HG02970 (cell line): ENCODE data around the gene TRIM60.
"Not testable (repeated sequence)": the region's sequence is repeated elsewhere in the genome, so short reads cannot be mapped to it uniquely, and the experiment has no call there.

ENCODE experiments used
- ATAC-seq: cut with Tn5 transposase; IDR thresholded peaks from one replicate; pipeline ENCODE4 v1.9.1; 2021; ENCODE audit warnings: mild to moderate bottlenecking, moderate library complexity, moderate number of reproducible peaks; ENCODE audit not compliant: unreplicated experiment, low FRiP score

Gene TRIM60

DNA sequence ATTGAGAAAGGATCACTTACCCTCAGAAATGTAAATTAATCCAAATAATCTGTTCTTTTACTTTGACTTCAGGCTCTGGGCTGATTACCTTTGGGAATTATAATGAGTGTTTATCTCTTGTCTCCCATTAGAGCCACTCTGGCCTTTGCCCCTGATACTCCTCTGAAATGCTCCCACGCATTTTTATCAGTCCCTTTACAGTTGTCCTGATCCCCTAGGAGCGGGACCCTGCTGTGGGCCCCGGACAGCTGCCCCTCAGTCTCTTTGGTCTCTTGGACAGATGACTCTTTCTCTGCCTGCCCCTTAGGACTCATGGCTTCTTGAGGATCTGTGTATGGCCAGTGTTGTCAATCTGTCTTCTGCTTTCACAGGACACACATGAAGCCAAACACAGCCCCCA lies 20.8 kb downstream of the TRIM60 start:
- no peak for ATAC-seq

DNA sequence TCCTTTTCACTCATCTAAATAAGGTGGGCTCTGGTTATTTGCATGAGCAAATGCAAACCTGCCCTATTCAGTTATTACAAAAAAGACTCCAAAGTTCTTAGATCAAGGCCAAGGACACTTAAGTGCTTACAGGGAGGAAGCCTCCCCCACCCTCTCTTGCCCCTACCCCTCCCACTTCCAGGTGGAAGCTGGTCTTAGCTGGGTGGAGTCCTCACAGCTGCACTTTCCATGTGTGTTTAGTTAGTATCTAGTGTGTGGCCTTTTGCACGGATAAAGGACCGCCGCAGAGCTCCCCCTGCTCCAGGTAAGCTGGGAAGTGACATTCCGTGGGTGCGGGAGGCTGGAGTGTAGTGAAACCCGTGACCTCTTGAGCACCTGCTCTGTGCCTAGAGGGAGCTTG lies 21.8 kb downstream of the TRIM60 start, which contains the start of gene TRIM75:
TRIM75 (plus strand) TSS at position 222 of the 400 bp plus-strand sequence. CDS start 5,282 bp downstream, outside the sequence.
- ATAC-seq, result no peak

DNA sequence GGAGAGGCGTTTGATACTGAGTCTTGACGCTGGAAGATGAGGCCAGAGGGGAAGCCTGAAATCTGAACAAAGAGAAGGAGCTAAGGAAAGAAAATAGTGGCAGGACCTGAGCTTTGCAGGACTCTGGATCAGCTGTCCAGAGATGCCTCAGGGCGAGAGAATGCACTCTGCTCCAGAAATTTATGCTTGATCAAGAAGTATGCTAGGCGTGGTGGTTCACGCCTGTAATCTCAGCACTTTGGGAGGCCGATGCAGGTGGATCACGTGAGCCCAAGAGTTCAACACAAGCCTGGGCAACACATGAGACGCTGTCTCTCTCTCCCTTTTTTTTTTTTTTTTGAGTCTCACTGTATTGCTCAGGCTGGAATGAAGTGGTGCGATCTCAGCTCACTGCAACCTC lies 23.8 kb downstream of the TRIM60 start:
- no peak for ATAC-seq

DNA sequence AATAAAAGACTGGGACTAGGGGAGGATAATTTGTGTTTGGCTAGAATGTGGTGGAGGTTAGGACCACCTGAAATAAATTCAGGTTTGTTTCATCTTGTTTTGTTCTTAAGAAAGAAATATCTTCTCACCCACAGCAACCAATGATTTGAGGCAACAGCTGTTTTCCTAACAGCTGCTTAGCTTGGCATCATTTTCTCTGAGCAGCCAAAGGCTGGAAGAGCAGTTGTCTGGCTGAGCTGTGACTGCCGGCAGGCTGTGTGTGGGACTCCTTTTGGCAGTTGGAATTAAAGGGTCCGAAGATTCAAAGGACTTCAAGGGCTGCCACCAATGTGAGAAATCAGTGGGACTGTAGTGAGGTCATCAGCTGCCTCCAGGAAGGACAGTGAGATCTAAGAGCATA lies 26.9 kb downstream of the TRIM60 start:
- no peak for ATAC-seq

DNA sequence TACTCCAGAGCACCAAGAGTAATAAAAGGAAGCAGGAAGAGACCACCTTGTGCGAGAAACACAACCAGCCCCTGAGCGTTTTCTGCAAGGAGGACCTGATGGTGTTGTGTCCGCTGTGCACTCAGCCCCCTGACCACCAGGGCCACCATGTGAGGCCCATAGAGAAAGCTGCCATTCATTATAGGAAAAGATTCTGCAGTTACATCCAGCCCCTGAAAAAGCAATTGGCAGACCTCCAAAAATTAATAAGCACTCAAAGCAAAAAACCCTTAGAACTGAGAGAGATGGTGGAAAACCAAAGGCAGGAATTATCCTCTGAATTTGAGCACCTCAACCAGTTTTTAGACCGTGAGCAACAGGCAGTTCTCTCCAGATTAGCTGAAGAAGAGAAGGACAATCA lies 27.6 kb downstream of the TRIM60 start:
- ATAC-seq, result no peak

DNA sequence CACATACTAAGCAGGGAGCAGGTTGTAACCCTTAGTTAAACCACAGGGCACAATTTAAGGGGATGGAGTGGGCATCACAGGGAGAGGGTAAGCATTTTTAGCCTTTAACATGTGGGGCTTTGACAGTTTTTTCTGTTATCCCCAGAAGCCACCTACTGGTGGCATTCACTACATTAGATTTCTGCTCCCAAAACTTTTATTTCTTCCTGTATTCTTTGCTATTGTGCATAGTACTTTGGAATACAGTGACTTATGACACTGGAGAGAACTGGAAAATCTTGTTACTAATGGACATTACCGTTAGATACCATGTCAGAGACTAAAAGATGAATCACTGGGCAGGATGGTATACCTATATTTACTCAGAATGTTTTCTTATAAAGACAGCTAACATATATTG lies 29.1 kb downstream of the TRIM60 start:
- ATAC-seq, result no peak

DNA sequence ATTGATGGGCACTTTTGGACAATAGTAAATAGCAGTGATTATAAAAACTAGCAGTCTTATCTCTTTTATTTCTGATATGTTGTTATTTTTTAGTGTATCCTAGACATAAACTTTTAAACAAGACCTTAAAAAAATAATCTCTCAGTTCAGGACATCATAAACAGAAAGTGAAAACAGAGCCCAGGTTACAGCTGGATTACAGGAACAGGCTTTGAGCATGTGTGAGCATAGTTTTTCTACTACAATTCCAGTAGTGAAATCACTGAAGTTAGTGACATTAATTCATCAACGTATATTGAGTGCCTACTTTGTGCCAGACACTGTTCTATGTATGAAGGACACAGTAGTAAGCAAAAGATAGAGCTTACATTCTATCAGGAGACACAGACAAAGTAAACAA lies 38.8 kb downstream of the TRIM60 start:
- no peak for ATAC-seq

DNA sequence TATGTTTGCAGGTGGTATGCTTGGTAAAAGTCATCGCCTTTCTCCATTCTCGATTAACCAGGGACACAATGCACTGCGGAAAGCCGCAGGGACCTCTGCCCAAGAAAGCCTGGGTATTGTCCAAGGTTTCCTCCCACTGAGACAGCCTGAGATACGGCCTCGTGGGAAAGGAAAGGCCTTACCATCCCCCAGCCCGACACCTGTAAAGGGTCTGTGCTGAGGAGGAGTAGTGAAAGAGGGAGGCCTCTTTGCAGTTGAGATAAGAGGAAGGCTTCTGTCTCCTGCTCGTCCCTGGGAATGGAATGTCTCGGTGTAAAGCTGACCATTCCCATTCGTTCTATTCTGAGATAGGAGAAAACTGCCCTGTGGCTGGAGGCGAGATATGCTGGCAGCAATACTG lies 41.5 kb downstream of the TRIM60 start:
- ATAC-seq, result not testable (repeated sequence)

DNA sequence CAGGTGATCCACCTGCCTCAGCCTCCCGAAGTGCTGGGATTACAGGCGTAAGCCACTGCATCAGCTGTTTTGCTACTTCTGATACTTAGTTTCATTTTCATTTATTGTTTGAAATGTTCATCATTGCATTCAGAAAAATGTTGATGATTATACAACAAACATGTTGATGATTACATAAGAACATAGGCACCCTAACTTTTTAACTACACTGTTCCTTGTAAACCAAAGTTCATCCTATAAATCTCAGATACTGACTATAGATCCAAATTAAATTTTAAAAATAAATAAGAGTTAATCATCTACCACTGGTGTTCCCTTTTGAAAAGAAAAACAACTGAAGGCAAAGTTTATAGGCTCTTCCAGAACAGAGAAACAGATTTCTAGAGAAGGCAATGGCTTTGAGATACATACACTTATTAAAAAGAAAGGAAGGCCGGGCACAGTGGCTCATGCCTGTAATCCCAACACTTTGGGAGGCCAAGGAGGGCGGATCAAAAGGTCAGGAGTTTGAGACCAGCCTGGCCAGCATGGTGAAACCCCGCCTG lies 45.3 kb downstream of the TRIM60 start:
- no peak for ATAC-seq

DNA sequence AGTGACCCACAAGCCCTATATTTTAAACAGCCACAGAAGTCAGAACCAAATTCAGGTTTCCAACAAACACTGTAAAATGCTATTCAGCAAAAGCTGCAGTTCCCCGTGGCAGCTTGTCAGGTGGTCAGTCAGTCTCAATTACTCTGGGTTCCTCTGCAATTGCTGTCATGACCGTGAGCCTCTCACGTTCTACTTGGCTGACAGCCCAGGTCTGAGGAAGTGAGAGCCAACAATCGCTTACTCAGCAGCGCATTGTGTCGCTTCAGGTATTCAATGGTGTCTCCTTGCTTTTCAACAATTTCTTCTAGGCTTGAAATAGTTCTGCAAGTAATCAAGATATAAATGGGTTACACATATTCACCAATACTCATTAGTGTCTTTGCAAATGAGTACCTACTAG lies 47.7 kb downstream of the TRIM60 start:
- no peak for ATAC-seq

DNA sequence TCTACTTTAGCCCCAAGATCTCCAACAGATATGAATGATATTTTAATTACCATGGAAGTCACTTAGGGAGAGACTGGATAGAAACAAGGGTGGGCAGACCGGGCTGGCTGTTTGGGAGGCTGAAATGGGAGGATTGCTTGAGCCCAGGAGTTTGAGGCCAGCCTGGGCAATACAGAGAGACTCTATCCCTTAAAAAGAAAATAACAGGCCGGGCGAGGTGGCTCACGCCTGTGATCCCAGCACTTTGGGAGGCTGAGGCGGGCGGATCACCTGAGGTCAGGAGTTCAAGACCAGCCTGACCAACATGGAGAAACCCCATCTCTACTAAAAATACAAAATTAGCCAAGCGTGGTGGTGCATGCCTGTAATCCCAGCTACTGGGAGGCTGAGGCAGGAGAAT lies 53.0 kb downstream of the TRIM60 start:
- ATAC-seq, result not testable (repeated sequence)

DNA sequence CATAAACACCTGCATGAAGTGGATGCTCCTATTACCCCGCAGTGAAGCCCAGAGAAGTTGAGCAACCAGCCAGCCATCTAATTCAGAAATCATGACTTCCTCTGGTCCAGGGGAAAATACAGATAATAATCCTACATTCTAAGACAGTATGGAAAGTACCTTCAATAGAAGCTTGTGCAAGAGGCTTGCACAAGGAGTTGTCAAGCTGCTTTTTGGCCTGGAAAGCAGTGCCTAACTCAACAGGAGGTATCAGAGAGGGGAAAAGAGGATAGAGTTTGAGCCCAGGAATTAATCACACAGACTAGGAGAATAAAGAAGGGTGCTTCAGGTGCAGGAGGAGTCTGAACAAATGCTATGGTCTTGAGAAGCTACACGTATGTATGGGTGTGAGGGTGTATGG lies 54.1 kb downstream of the TRIM60 start:
- no peak for ATAC-seq

DNA sequence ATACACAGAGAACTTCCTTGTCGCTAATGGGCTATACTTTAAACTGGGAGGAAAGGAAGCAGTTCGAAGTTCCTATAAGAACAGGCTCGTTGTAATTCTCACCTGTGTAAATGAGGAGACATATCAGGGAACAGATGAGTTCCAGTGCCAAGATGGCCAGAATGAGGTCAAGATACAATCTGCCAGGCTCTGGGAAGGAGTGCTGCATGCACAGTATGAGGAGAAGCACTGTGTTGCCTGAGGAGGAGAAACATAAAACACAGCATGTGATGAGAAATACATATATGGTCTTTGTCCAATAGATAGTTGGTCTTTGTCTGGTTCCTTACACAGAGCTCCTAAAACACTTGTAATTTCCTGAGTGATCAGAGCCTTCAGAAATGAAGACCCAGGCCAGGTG lies 56.6 kb downstream of the TRIM60 start:
- ATAC-seq, result no peak
